Right lobe of liver (tissue), 6 donors: ENCODE measurements around the gene FAAP20. TPM values are rescaled to one million over a fixed set of nuclear protein-coding genes. Genes with fewer than 3 reads are reported as not detected.

Experiments used
- ATAC-seq, 4 donors: fragments of 200-7000 bp; cut with Tn5 transposase; one replicate each; pipeline ENCODE4 v1.9.1; 2020; ENCODE audit warnings: mild to moderate bottlenecking in 4 of 4, moderate library complexity in 4 of 4
- DNase-seq, 3 donors: peaks; one replicate each; pipeline ENCODE4 v3.0.0-alpha.2; 2020
- H3K27ac ChIP-seq, 3 donors: fragments of 200-600 bp; one replicate each; pipeline ENCODE4 v1.8.0; 2022
- H3K27me3 ChIP-seq, 2 donors: fragments of 200-600 bp; one replicate each; pipeline ENCODE4 v1.8.0; 2022
- H3K36me3 ChIP-seq, 4 donors: fragments of 200-600 bp; sonication (generic) in 1 of 4; one replicate each; pipeline versions ENCODE4 v1.5.1 to v1.8.0; 2017 to 2022; ENCODE audit warnings: control low read depth in 1 of 4
- H3K4me1 ChIP-seq, 4 donors: fragments of 200-600 bp; sonication (generic) in 1 of 4; one replicate each; pipeline versions ENCODE4 v1.5.1 to v1.8.0; 2017 to 2022; ENCODE audit warnings: control low read depth in 1 of 4
- H3K4me3 ChIP-seq, 3 donors: fragments of 200-600 bp; one replicate each; pipeline ENCODE4 v1.8.0; 2022
- H3K9me3 ChIP-seq, 4 donors: fragments of 200-600 bp; sonication (generic) in 1 of 4; one replicate each; pipeline versions ENCODE4 v1.5.1 to v1.8.0; 2017 to 2022; ENCODE audit warnings: control low read depth in 1 of 4
- CTCF ChIP-seq, 4 donors: fragments of 200-600 bp in 3 of 4; fragments of 450-650 bp in 1 of 4; IDR thresholded peaks; one replicate each; pipeline versions ENCODE4 v1.5.1 to v1.8.0; 2016 to 2022; ENCODE audit warnings: antibody characterized with exemption in 4 of 4, mild to moderate bottlenecking in 2 of 4
- POLR2A ChIP-seq: fragments of 450-650 bp; IDR thresholded peaks from one replicate; pipeline ENCODE4 v1.6.1; 2017; ENCODE audit warnings: antibody characterized with exemption, mild to moderate bottlenecking
- WGBS: methylation state at CpG from one replicate; pipeline ENCODE4 v1.1.6; 2018; ENCODE audit warnings: low coverage, low lambda C conversion rate; ENCODE audit not compliant: insufficient coverage; ENCODE audit errors: missing lambda C conversion rate; 5-methylcytosine and 5-hydroxymethylcytosine counted together
- intact Hi-C, 2 donors: fragments of 100-400 bp; cut with DNase I; formaldehyde crosslinking; loops; one replicate each; pipeline versions ENCODE4 v1.11.2 to v1.14.1; 2022
- total RNA-seq, 6 experiments: library from RNA; depleted of rRNA in 2 of 6; stranded (reverse); fragments of >200 nt in 2 of 6; fragmentation: NEBNext Ultra II Directional in 3 of 6; extraction: Animal tissue kit (Norgen Biotek cat#: 25700) in 3 of 6; gene quantifications; one replicate each; pipeline versions ENCODE4 v1.1.0 to v1.2.4, GENCODE V29; 2016 to 2023
- donor health status: DM: no; HTN: yes; CAD: no.
- donor health status: DM: no; HTN: no; CAD: no.
- donor health status: DM: no; HTN: no; CAD: no.
- donor health status: DM: no; HTN: yes; CAD: no.
- donor health status: DM: no; HTN: yes; CAD: no.

FAAP20 gene
- total RNA-seq, 6 experiments from 2014 or later = 18.9 to 26.0 (median 24.4) TPM

- DNase-seq = no peak
- no peaks in the 10 kb centered on the region for H3K4me1 ChIP-seq
These were observed 25.3 kb downstream of the FAAP20 start for GRCh38 chr1:2169200-2169836.

GRCh38 chr1:2168535-2168934, 26.0 kb downstream of the FAAP20 start:
- 88% methylated on average over 8 of the region's 12 CpGs for WGBS
- DNase-seq (no peak), ATAC-seq (no peak)
- intact Hi-C loops = no loop called here
- Histone ChIP-seq H3K27ac (no peak overlapping the region), H3K36me3 (no peaks in the 10 kb centered on the region), H3K4me1 (no peaks in the 10 kb centered on the region), H3K9me3 (no peaks in the 10 kb centered on the region), H3K4me3 (no peak overlapping the region), H3K27me3 (no peaks in the 10 kb centered on the region)
- TF ChIP-seq CTCF (IDR thresholded peaks at IDR 0.05) (no peak), POLR2A (no peak)

More at GRCh38 chr1:2169200-2169836, 25.3 kb downstream of the FAAP20 start:
- Histone ChIP-seq H3K27me3 (no peaks in the 10 kb centered on the region), H3K36me3 (no peaks in the 10 kb centered on the region), H3K27ac (no peak overlapping the region), H3K4me3 (no peak overlapping the region), H3K9me3 (no peaks in the 10 kb centered on the region)
- no peak for ATAC-seq
- TF ChIP-seq POLR2A = no peak
- no peak for TF ChIP-seq CTCF (IDR thresholded peaks at IDR 0.05)
- 95% methylated on average over 12 of the region's 43 CpGs for WGBS
- intact Hi-C loops = no loop called here

GRCh38 chr1:2168090-2168489, 26.5 kb downstream of the FAAP20 start:
- no peak for DNase-seq
- intact Hi-C loops = no loop called here
- no peaks in the 10 kb centered on the region for H3K4me1 ChIP-seq
- no peak overlapping the region for H3K4me3 ChIP-seq
- 93% methylated on average over 13 of the region's 13 CpGs for WGBS
- ATAC-seq = no peak
- H3K27me3 ChIP-seq = no peaks in the 10 kb centered on the region
- no peaks in the 10 kb centered on the region for H3K36me3 ChIP-seq
- H3K27ac ChIP-seq = no peak overlapping the region
- TF ChIP-seq CTCF (IDR thresholded peaks at IDR 0.05) (no peak), POLR2A (no peak)
- H3K9me3 ChIP-seq = no peaks in the 10 kb centered on the region

GRCh38 chr1:2166695-2167094, 27.9 kb downstream of the FAAP20 start:
- H3K4me3 ChIP-seq = no peak overlapping the region
- H3K36me3 ChIP-seq = peaks cover 0 to 2% (median 0%) of the 10 kb centered on the region in 4 donors
- no peaks in the 10 kb centered on the region for H3K9me3 ChIP-seq
- no peak for ATAC-seq
- TF ChIP-seq POLR2A (no peak), CTCF (IDR thresholded peaks at IDR 0.05) (no peak)
- no peak overlapping the region for H3K27ac ChIP-seq
- no peaks in the 10 kb centered on the region for H3K27me3 ChIP-seq
- DNase-seq = no peak
- WGBS = no CpG with 5 or more reads among the region's 10 CpGs
- intact Hi-C loops = no loop called here
- H3K4me1 ChIP-seq = no peaks in the 10 kb centered on the region
